ENCODE data around the gene RALA.

The RALA gene, protein sequence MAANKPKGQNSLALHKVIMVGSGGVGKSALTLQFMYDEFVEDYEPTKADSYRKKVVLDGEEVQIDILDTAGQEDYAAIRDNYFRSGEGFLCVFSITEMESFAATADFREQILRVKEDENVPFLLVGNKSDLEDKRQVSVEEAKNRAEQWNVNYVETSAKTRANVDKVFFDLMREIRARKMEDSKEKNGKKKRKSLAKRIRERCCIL

GRCh38 chr7:39623047-39623731 is at the start of gene RALA:
TSS of gene RALA (plus strand) at chr7:39623572. CDS start at chr7:39686668, 63,096 bp downstream.
- DNase-seq (ENCODE audit: low spot score): peak; percentile 95

- no peak for DNase-seq (ENCODE audit: low spot score)
Measured at GRCh38 chr7:39574673-39575349, 48.6 kb upstream of the RALA start.

DNA sequence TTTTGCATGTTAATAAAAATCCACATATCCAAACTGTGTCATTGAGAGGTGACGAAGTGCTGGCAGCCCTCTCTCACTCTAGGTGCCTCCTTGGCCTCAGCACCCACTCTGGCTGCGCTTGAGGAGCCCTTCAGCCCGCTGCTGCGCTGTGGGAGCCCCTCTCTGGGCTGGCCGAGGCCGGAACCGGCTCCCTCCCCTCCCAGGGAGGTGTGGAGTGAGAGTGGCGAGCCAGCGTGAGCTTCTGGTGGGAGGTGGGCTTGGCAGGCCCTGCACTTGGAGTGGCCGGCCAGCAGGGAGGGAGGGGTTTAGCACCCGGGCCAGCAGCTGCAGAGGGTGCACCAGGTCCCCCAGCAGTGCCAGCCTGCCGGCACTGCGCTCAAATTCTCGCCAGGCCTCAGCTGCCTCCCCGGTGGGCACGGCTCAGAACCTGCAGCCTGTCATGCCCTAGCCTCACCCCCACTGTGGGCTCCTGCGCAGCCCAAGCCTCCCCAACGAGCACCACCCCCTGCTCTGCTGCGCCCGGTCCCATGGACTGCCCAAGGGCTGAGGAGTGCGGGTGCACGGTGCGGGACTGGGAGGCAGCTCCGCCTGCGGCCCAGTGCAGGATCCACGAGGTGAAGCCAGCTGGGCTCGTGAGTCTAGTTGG is 46.0 kb upstream of the RALA start:
- DNase-seq (ENCODE audit: low spot score): no peak

- peak; percentile 94 for DNase-seq (ENCODE audit: low spot score)
Measured at GRCh38 chr7:39580149-39580874, 43.1 kb upstream of the RALA start.

- no peak for DNase-seq (ENCODE audit: low spot score)
Measured at GRCh38 chr7:39582536-39582935, 40.8 kb upstream of the RALA start.

DNA sequence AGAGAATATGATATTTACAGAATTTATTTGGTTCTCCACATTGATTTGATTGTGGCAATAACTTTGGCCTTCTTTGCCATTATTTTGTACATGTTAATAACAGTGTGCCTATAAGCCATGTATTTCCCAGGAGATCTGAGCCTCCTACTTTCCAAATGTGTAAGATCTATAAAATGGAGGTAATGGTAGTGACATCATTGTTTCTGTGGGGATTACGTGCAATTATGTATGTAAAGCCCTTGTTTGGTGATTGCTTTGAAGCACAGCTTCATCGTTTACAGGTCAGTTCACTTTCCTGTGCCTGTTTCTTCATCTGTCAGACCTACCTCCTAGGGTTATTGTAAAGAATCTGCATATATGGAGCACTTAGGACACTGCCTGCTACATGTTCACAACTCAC is 39.8 kb upstream of the RALA start:
- no peak for DNase-seq (ENCODE audit: low spot score)

DNA sequence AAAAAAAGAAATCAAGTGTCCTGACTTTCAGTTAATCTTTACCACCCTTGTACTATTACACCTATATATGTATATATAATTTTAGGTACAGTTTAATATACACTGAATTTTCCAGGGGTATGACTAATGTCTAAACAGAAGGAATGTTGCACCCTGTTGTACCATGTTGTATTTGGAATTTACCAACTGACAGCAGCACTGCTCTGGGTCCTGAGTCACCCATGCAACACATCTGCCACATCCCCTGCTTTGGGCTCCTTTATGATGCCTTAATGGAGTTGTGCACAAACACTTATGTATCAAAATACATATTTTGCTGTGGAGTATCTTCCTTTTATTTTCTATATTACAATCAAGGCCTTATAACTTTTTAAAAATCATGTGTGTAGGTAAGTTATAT is 36.0 kb upstream of the RALA start:
- DNase-seq (ENCODE audit: low spot score): no peak

GRCh38 chr7:39588416-39588815 is 35.0 kb upstream of the RALA start:
- DNase-seq (ENCODE audit: low spot score): no peak

- DNase-seq (ENCODE audit: low spot score): no peak
Measured at GRCh38 chr7:39589323-39590111, 33.9 kb upstream of the RALA start.

- no peak for DNase-seq (ENCODE audit: low spot score)
Measured at GRCh38 chr7:39592586-39592985, 30.8 kb upstream of the RALA start.

GRCh38 chr7:39594988-39595620 is 28.3 kb upstream of the RALA start:
- no peak for DNase-seq (ENCODE audit: low spot score)

DNA sequence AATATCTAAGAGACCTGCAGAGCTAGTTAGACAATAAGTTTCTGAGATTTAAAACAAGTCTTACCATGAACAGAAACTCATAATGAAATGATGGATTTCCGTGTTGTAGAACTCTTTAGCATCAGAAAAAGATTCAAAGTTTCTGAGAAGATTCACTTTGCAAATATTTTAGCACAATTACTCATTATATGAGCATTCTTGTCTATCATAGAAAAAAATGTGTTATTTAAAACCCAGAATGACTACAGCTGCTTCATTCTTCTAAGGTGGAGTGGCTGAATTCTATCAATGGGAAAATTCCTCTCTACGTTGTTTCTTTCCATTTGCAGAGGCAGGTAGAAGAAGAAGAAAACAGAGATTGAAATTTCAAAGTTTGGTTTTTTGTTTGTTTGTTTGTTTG is 21.0 kb upstream of the RALA start:
- DNase-seq (ENCODE audit: low spot score): no peak

DNA sequence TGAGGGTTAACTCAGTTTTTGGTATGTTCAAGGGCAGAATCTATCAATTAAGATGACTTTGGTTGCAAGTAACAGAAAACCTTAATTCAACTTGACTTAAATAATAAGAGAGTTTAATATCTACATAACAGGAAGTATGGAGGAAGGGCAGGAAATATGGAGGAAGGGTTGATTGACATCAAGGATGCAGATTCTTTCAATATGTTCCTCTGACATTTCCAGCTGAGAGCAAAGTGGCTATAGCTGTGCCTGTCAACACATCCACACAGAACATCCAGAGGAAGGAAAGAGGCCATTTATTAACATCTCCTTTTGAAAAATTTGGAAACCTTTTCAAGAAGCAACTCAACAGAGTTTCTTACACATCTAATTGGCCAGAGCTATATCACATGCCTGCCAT is 19.4 kb upstream of the RALA start:
- no peak for DNase-seq (ENCODE audit: low spot score)

GRCh38 chr7:39605087-39605486 is 18.3 kb upstream of the RALA start:
- no peak for DNase-seq (ENCODE audit: low spot score)

DNA sequence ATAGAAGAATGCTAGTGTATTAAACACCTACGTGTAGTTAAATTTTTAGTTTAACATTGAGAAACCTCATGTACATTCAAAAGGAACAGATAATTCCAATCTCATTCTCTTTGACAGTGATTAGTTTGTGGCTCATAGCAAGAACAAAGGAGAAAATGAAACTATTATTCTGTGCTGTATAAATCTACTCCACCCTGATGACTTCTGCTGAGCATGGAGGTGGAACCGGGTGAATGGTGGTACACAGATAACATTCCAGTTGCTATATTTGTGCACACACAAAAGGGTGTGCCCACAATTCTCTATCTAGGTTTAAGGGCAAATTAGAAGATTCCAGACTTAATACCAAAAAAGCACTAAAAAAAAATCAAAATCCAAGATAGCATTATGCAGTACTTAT is 17.0 kb upstream of the RALA start:
- no peak for DNase-seq (ENCODE audit: low spot score)

- no peak for DNase-seq (ENCODE audit: low spot score)
Measured at GRCh38 chr7:39606941-39607340, 16.4 kb upstream of the RALA start.

GRCh38 chr7:39607865-39608264 is 15.5 kb upstream of the RALA start:
- DNase-seq (ENCODE audit: low spot score): no peak

DNA sequence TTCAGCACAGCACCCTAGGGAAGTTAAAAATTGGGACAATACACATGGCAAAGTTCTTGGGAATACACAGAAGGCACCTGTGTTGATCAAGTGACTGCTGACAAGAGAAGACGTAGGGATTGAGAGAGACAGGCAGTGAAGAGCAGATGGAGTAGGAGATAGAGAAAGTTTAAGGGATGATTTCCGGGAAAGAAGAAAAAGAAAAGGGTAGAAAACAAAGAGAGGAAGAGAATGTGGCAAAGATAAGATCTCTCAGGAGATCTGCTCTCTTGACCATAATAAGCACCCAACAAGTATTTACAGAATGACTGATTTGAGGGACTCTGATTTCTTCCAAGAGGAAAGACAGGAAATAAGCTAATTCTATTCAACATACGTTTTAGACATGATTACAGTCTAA is 15.1 kb upstream of the RALA start:
- DNase-seq (ENCODE audit: low spot score): no peak

- DNase-seq (ENCODE audit: low spot score): no peak
Measured at GRCh38 chr7:39609113-39609934, 14.0 kb upstream of the RALA start.

GRCh38 chr7:39609935-39610263 is 13.5 kb upstream of the RALA start:
- no peak for DNase-seq (ENCODE audit: low spot score)
